Activated CD8-positive, alpha-beta T cell treated with anti-CD3 and anti-CD28 coated beads for 36 hours (primary cell): ENCODE data around the gene DCDC2C. TPM values are rescaled to one million over a fixed set of nuclear protein-coding genes. Genes with fewer than 3 reads are reported as not detected.

ENCODE experiments used
- ATAC-seq: fragments of 200-7000 bp; cut with Tn5 transposase; one replicate; pipeline ENCODE4 v1.10.0; 2021; ENCODE audit warnings: mild to moderate bottlenecking, moderate library complexity
- CTCF ChIA-PET: fragments of 350-600 bp; sonication (Branson Sonifier 250); formaldehyde crosslinking; loops from one replicate; lab custom pipeline; 2021; ENCODE audit warnings: antibody characterized with exemption; lab: Charles Lee
- POLR2A ChIA-PET: fragments of 350-600 bp; sonication (Branson Sonifier 250); formaldehyde crosslinking; loops from one replicate; lab custom pipeline; 2021; ENCODE audit warnings: antibody characterized with exemption; lab: Charles Lee
- DNase-seq: peaks from one replicate; pipeline ENCODE4 v3.0.0-alpha.2; 2020
- H3K27ac Mint-ChIP-seq: one replicate; pipeline ENCODE4 v1.8.0; 2021; ENCODE audit warnings: mild to moderate bottlenecking, mixed read lengths
- H3K27me3 Mint-ChIP-seq: one replicate; pipeline ENCODE4 v1.8.0; 2021; ENCODE audit warnings: mixed read lengths
- H3K36me3 Mint-ChIP-seq: one replicate; pipeline ENCODE4 v1.8.0; 2021; ENCODE audit warnings: low read depth, mixed read lengths
- H3K4me1 Mint-ChIP-seq: one replicate; pipeline ENCODE4 v1.8.0; 2021; ENCODE audit warnings: low read depth, mixed read lengths
- H3K4me3 Mint-ChIP-seq: one replicate; pipeline ENCODE4 v1.8.0; 2021; ENCODE audit warnings: mild to moderate bottlenecking, moderate library complexity, mixed read lengths
- H3K9me3 Mint-ChIP-seq: one replicate; pipeline ENCODE4 v1.8.0; 2021; ENCODE audit warnings: mixed read lengths
- CTCF ChIP-seq: fragments of 200-600 bp; IDR thresholded peaks from one replicate; pipeline ENCODE4 v1.8.0; 2022; ENCODE audit warnings: antibody characterized with exemption, mild to moderate bottlenecking
- intact Hi-C: fragments of 100-400 bp; cut with micrococcal nuclease; formaldehyde crosslinking; loops from one replicate; pipeline ENCODE4 v1.10.0; 2022
- total RNA-seq, 2 experiments: library from RNA; stranded (reverse); gene quantifications; one replicate each; pipeline ENCODE4 v1.2.3, GENCODE V29; 2021

Gene DCDC2C
- total RNA-seq, 2 experiments from 2014 or later = not detected

- no peak for TF ChIP-seq CTCF
- ATAC-seq = no peak
- H3K36me3 Mint-ChIP-seq = no peaks in the 10 kb centered on the region
- H3K27ac Mint-ChIP-seq = no peak overlapping the region
- peaks cover 5% of the 10 kb centered on the region for H3K4me1 Mint-ChIP-seq
- ChIA-PET POLR2A (no interaction called here), CTCF (interaction anchor here (3.3 kb wide), 1 partner anchor 57 kb away, joined by 21 read pairs; no protein-coding TSS in a partner anchor)
- peaks cover 1% of the 10 kb centered on the region for H3K27me3 Mint-ChIP-seq
- no peak overlapping the region for H3K4me3 Mint-ChIP-seq
- DNase-seq = no peak
- H3K9me3 Mint-ChIP-seq = no peaks in the 10 kb centered on the region
- intact Hi-C loops = no loop called here
Measured at GRCh38 chr2:3784731-3785130, 81.4 kb downstream of the DCDC2C start.

GRCh38 chr2:3785220-3785889 lies 82.0 kb downstream of the DCDC2C start:
- Mint-ChIP-seq H3K36me3 (no peaks in the 10 kb centered on the region), H3K9me3 (no peaks in the 10 kb centered on the region), H3K27me3 (no peaks in the 10 kb centered on the region), H3K4me3 (no peak overlapping the region), H3K27ac (no peak overlapping the region), H3K4me1 (peaks cover 5% of the 10 kb centered on the region)
- POLR2A ChIA-PET = no interaction called here
- DNase-seq (no peak), ATAC-seq (no peak)
- CTCF ChIA-PET = interaction anchor here (1.5 to 3.3 kb wide), 2 partner anchors 57 kb away, joined by 3 to 21 read pairs; no protein-coding TSS in a partner anchor
- no peak for TF ChIP-seq CTCF
- intact Hi-C loops = no loop called here

GRCh38 chr2:3785890-3786273 lies 82.5 kb downstream of the DCDC2C start:
- H3K4me1 Mint-ChIP-seq = peaks cover under 1% of the 10 kb centered on the region

GRCh38 chr2:3787768-3788167 lies 84.4 kb downstream of the DCDC2C start:
- Mint-ChIP-seq H3K27me3 (no peaks in the 10 kb centered on the region), H3K36me3 (no peaks in the 10 kb centered on the region), H3K4me1 (no peaks in the 10 kb centered on the region), H3K9me3 (no peaks in the 10 kb centered on the region), H3K27ac (no peak overlapping the region), H3K4me3 (no peak overlapping the region)
- ChIA-PET CTCF (no interaction called here), POLR2A (no interaction called here)
- ATAC-seq = no peak
- TF ChIP-seq CTCF = no peak
- DNase-seq = no peak
- intact Hi-C loops = no loop called here

More at GRCh38 chr2:3785890-3786273, 82.5 kb downstream of the DCDC2C start:
- ChIA-PET POLR2A (no interaction called here), CTCF (interaction anchor here (1.5 kb wide), 1 partner anchor 58 kb away, joined by 3 read pairs; no protein-coding TSS in a partner anchor)
- intact Hi-C loops = no loop called here
- Mint-ChIP-seq H3K4me3 (no peak overlapping the region), H3K9me3 (no peaks in the 10 kb centered on the region), H3K36me3 (no peaks in the 10 kb centered on the region), H3K27me3 (no peaks in the 10 kb centered on the region), H3K27ac (no peak overlapping the region)
- no peak for ATAC-seq
- DNase-seq = no peak
- no peak for TF ChIP-seq CTCF

GRCh38 chr2:3789256-3789655 lies 85.9 kb downstream of the DCDC2C start:
- CTCF ChIA-PET = no interaction called here
- H3K4me3 Mint-ChIP-seq = no peak overlapping the region
- no peaks in the 10 kb centered on the region for H3K36me3 Mint-ChIP-seq
- ATAC-seq = no peak
- DNase-seq = no peak
- H3K4me1 Mint-ChIP-seq = no peaks in the 10 kb centered on the region
- TF ChIP-seq CTCF = no peak
- H3K9me3 Mint-ChIP-seq = no peaks in the 10 kb centered on the region
- H3K27ac Mint-ChIP-seq = no peak overlapping the region
- POLR2A ChIA-PET = no interaction called here
- H3K27me3 Mint-ChIP-seq = no peaks in the 10 kb centered on the region
- intact Hi-C loops = no loop called here
